GM06990 (cell line): ENCODE data around the gene C15orf39.
A peak's percentile ranks its signal among the peaks of the same experiment; 100 is the strongest.

Source experiments
- DNase-seq: peaks from one replicate; pipeline ENCODE4 v3.0.0-alpha.2; 2011; ENCODE audit not compliant: insufficient read length; ENCODE audit errors: extremely low read depth
- H3K27me3 ChIP-seq: replicated peaks from 2 replicates; pipeline ENCODE4 v1.6.0; 2011; ENCODE audit warnings: low read length; ENCODE audit not compliant: control insufficient read depth, insufficient read depth
- H3K36me3 ChIP-seq: 2 replicates; pipeline ENCODE4 v1.5.1; 2011; ENCODE audit warnings: low read length; ENCODE audit not compliant: control insufficient read depth, insufficient read depth
- H3K4me3 ChIP-seq: replicated peaks from 2 replicates; pipeline ENCODE4 v1.5.1; 2011; ENCODE audit warnings: low read depth, mild to moderate bottlenecking, control low read depth, low read length
- CTCF ChIP-seq: IDR thresholded peaks from 2 replicates; pipeline ENCODE4 v1.5.1; 2011; ENCODE audit warnings: low read length, control low read depth, mild to moderate bottlenecking, inconsistent platforms; ENCODE audit not compliant: insufficient read depth, poor library complexity, severe bottlenecking

Gene C15orf39

GRCh38 chr15:75181780-75182179 lies 19.9 kb upstream of the C15orf39 start:
- Histone ChIP-seq H3K36me3 (no peaks in the 10 kb centered on the region), H3K4me3 (no peak overlapping the region), H3K27me3 (peaks cover 2% of the 10 kb centered on the region; the same call in 1 of the 2 replicates)
- no peak for DNase-seq
- TF ChIP-seq CTCF, result no peak

GRCh38 chr15:75182187-75183131 lies 19.2 kb upstream of the C15orf39 start:
- peak; percentile 28 for TF ChIP-seq CTCF
- Histone ChIP-seq H3K27me3 (peaks cover 2% of the 10 kb centered on the region; the same call in 1 of the 2 replicates), H3K36me3 (no peaks in the 10 kb centered on the region), H3K4me3 (no peak overlapping the region)
- no peak for DNase-seq

GRCh38 chr15:75185271-75186029 lies 16.2 kb upstream of the C15orf39 start:
- no peak for TF ChIP-seq CTCF
- Histone ChIP-seq H3K36me3 (no peaks in the 10 kb centered on the region), H3K27me3 (no peaks in the 10 kb centered on the region; the same call in 1 of the 2 replicates), H3K4me3 (no peak overlapping the region)
- no peak for DNase-seq

GRCh38 chr15:75186044-75186443 lies 15.6 kb upstream of the C15orf39 start:
- no peak for TF ChIP-seq CTCF
- no peak for DNase-seq
- Histone ChIP-seq H3K27me3 (no peaks in the 10 kb centered on the region), H3K36me3 (no peaks in the 10 kb centered on the region), H3K4me3 (no peak overlapping the region)

GRCh38 chr15:75188499-75188898 lies 13.2 kb upstream of the C15orf39 start:
- no peak for TF ChIP-seq CTCF
- no peaks in the 10 kb centered on the region for H3K27me3 ChIP-seq
- no peak for DNase-seq
- no peak overlapping the region for H3K4me3 ChIP-seq
- no peaks in the 10 kb centered on the region for H3K36me3 ChIP-seq
